NCI-H748 (cell line): ENCODE measurements around the gene KAT6B.
A peak's percentile ranks its signal among the peaks of the same experiment; 100 is the strongest.
"Not testable (repeated sequence)": the region's sequence is repeated elsewhere in the genome, so short reads cannot be mapped to it uniquely, and the experiment has no call there.

Experiments used
- DNase-seq: peaks from one replicate; lab custom pipeline; 2025; ENCODE audit not compliant: unreplicated experiment; lab: John Stamatoyannopoulos, UW

The KAT6B gene

DNA sequence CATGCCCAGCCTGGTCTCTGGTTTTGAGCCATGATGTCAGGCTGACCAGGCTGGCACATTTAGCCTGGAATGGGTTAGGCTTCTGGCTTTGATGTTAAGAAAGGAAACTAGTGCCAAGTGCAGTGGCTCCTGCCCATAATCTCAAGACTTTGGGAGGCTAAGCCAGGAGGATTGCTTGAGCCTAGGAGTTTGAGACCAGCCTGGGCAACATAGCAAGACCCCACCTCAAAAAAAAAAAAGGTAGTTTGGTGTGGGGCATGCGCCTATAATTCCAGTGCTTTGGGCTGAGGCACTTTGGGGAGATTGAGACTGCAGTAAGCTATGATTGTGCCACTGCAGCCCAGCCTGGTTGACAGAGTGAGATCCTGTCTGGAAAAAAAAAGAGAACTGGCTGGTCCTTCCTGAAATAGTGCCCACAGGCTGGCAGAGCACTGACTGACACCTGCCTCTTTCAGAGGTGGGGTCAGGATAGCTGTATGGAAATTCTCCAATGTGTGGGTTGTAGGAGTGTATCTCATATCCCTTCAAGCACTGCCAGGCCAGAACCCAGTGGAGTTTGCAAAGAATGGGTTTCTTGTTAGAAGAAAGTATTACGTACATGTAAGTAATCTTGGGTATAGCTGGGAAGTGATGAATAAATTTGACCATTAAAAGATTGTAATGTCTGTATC is 61.3 kb downstream of the KAT6B start:
- no peak for DNase-seq

- peak; percentile 14 for DNase-seq
Measured at GRCh38 chr10:74888962-74889661, 62.7 kb downstream of the KAT6B start.

GRCh38 chr10:74889662-74889998 is 63.2 kb downstream of the KAT6B start:
- no peak for DNase-seq

DNA sequence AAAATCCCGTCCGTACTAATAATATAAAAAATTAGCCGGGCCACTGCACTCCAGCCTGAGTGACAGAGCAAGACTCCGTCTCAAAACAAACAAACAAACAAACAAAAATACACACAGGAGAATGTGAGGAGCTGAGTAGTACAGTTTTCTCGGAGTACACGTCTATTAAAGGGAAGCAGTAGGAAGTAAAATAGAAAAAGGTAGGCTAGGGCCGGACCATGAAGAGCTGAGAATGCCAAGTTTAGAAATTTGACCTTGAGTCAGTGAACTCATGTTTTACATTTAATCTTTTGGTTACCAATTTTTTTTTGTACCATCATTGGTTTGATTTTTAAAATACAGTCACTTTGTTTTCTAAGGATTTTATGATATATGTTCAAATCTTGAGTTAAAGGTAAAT is 64.1 kb downstream of the KAT6B start:
- DNase-seq = no peak

- DNase-seq = no peak
Measured at GRCh38 chr10:74891053-74891452, 64.7 kb downstream of the KAT6B start.

DNA sequence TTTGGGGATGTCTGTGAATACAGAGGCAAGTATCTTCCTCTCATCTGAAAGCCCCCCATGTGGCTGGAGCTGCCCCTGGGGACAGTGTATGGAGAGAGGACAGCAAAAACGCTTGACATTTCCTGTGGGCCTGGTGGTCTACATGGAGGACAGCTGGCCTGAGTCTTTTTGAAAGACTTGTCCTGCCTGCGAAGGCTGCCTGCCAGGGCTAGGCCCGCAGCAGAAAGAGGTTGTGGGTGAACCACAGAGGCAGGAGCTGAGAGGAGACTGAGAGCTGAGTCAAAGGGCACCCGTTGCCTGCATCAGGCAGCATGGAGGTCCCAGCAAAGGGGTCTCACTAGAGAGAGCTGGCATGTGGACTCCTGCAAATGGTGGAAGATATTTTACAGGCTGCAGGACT is 66.4 kb downstream of the KAT6B start:
- no peak for DNase-seq

DNA sequence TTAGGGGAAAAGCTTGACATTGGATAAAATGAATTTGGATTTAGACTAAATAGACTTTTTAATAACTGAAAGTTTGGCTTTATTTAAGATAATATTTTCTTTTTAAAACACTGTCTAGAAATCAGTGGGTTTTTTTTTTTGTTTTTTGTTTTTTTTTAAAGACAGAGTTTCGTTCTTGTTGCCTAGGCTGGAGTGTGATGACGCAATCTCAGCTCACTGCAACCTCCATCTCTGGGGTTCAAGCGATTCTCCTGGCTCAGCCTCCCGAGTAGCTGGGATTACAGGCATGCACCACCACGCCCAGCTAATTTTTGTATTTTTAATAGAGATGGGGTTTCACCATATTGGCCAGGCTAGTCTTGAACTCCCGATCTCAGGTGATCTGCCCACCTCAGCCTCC is 66.9 kb downstream of the KAT6B start:
- DNase-seq = not testable (repeated sequence)

DNA sequence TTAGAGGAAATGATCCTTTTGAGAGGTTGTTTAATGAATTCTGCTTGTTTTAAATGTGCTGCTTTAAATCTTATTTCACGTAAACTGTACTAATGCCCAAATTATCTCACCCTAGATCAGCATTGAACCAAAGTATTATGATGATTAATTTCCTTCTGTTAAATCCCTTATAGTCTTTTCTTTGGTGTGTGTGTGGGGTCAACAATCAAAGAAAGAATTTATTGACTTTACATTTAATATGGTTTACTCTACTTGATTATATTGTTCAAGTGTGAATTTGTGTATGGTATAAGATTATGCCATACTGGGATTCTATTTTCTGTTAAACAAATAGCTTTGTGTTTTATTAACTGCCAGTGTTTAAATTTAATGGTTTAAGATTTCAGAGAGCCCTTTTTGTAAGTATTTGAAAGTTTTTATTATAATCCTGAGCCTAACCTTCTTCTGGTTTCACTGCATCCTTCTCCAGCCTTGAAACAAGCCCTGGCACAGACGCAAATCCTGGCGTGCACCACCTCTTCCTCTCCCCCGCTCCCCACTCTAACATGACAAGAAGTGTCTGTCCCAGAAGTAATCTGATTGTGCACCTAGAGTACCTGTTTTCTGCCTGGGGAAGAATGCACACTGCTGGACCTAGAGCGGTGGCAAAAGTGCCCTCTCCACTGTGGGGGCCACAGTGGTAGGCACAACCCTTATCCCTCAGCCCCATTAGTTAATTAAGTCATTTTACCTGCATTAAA is 70.6 kb downstream of the KAT6B start:
- peak; percentile 13 for DNase-seq

DNA sequence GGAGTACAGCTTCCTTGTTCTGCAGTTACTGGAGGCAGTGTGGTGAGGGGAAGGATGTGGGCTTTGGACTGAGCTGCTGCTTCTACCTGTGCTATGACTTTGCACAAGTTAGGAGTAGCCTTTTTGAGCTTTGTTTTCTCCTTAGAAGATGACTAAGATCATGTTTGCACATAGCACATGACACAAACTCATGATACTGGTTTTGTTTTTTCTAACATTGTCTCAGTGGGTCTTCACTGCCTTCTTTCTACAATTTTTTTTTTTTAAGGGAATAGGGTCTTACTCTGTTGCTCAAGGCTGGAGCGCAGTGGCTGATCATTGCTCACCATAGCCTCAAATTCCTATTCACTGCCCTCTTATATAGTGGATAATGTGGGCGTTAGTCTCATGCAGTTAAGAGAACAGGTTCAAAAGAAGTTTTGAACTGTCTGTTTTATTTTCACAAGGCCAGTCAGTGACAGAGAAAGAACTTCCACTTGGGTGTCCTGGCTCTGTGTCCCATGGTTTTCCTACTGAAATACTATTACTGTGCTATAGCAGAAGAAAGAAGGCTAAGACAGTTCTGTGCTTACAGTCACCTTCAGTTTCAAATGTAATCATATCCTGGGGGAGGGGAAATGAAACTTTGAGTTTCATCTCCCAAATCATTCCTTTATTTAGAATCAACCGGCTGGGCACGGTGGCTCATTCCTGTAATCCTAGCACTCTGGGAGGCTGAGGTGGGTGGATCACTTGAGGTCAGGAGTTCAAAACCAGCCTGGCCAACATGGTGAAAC is 72.0 kb downstream of the KAT6B start:
- DNase-seq = no peak

DNA sequence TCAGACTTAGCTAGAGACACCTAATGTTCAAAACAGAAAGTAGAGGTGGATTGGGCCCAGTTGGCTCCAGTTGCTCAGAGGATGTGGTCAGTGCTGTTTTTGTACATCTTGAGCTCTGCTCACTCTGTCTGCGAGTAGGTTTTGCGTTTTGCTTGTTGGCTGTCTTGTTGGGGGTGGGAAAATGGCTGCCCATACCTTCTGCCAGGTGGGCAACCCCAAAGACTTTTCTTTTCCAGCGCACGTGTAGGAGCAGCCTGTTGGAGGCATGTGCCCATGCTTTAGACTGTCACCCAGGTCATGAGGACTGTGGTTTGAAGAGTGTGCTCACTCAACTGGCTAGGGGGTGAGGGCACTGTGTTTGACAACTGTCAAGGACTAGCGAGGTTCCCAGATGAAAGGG is 73.9 kb downstream of the KAT6B start:
- no peak for DNase-seq

DNA sequence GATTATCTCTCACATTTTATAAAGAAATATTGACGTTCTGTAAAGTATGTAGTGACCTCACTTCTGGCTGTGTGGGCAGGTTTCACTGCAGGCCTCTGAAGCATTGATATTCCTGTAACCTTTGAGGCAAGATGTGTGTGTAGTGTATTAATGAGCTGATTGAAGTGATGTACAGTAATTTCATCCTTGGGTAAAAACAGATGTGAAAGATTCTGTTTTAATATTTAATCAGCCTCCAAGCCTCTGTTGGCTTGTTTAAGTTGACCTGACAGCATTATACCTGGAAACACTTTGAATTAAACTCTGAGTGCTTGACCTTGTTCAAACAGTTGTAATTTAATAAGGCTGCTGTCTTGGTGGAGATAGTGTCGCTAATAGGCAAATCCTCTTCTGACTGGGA is 74.9 kb downstream of the KAT6B start:
- DNase-seq = peak; percentile 38

DNA sequence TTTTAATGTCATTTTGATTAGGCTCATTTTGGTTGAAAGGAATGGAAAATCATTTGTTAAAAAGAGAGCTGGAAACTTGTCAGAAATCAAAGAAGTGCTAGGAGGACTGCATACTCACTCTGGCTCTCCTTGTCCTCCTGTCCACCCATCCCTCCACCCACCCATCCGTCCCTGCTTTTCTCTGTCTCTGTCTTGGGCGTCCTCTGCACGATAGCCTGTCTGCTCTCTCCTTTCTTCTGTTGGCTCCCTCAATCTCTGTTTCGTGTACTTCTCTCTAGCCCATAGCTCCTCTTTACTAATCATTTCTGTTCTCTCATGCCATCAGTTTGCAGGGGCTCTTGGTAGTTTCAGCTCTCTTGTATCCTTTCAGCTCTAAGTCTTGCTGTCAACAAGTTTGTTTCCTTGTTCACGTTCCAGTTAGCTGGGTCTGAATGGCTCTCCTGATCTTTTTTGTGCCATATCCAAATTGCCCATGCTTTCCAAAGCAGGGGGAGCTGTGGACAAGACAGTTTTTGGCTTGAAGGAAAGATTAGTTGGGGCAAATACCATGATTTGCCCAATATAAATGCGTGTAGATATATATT is 75.6 kb downstream of the KAT6B start:
- no peak for DNase-seq

DNA sequence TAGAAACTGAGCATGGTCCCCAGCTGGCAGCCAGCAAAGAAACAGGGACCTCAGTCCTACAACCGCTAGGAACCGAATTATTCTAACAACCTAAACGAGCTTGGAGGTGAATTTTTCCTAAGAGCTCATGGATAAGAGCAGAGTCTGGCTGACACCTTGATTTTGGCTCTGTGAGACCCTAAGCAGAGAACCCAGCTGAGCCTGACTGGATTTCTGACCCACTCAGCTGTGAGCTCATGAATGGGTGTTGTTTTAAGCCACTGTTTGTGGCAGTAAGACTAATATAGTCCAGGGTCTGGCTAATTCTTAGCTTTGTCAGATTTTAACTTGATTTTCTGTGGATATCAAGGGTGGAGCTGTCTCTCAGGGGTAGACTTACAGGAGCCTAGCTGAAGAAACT is 77.1 kb downstream of the KAT6B start:
- DNase-seq = no peak

GRCh38 chr10:74906611-74907198 is 80.3 kb downstream of the KAT6B start:
- DNase-seq = no peak

GRCh38 chr10:74909670-74910069 is 83.3 kb downstream of the KAT6B start:
- DNase-seq = no peak

DNA sequence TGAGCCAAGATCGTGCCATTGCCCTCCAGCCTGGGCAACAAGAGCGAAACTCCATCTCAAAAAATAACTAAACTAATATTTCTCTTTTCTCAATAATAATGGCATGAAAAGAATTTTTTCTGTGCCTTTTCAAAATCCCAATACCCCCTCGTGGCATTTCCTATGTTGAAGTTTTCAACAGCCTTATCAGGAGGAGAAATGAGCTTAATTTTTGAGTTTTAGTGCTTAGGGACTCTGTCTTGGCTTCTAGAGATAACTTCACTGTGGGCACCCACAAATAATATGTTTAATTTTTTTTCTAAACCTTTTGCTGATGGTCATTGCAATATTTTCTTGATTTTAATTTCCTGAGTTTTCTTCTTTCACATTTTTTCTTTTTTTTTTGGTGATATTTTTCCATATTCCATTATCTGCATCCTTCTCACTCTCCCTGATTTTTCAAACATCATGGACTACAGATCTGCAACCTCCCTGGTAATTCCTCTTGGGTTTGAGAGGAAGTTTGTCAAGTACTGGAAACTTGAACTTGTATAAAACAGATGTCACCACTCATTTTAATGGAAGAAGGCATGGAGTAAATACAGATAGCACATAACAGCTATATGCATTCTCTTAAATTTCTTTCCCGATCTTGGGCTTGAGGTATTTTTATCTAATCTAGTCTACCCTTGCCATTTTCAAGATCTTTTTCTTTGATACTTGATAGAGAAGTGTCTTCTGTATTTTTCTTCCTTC is 84.0 kb downstream of the KAT6B start:
- no peak for DNase-seq

DNA sequence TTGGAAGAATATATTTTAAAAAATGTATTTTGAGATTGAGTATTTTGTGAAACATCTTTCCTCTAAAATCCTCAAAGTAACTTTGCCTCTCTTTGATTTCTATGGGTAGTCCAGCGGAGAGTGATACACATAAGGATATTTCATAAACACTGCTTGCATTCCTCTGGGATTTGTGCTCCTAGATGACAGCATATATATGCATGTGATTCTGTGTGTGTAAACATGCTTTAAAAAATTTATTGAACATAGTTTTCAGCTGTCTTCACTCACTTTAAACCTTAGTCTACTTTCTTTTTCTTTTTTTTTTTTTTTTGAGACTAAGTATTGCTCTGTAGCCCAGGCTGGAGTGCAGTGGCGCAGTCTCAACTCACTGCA is 84.6 kb downstream of the KAT6B start:
- DNase-seq = no peak

GRCh38 chr10:74912182-74912581 is 85.8 kb downstream of the KAT6B start:
- DNase-seq = no peak

DNA sequence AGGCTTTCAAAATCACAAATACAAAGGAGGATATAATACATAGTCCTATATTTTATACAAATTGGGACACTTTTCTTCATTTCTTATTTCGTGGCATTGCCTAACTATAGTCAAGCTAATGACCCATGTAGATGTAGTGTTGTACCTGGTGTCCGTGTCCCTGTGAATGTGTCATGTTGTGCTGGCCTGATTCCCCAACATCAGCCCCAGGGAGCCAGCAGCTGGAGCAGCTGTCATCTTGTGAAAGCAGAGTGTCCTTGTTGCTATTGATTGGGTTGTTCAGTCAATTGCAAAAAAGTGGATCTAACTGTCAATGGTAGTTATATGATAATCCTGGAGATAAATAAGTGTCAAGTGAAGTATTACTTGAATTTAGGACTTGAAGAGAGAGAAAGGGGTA is 86.3 kb downstream of the KAT6B start:
- no peak for DNase-seq

- DNase-seq = no peak
Measured at GRCh38 chr10:74913377-74913979, 87.1 kb downstream of the KAT6B start.
